ENCODE data around the gene RUVBL1.

- TF ChIP-seq RARB (CRISPR knock-in tag; IDR thresholded peaks at IDR 0.05) = no peak
- TF ChIP-seq ZNF565 (CRISPR knock-in tag; conservative IDR thresholded peaks at IDR 0.05; ENCODE audit: low read depth) = no peak
- no peak for TF ChIP-seq TCF4 (CRISPR knock-in tag; IDR thresholded peaks at IDR 0.05; ENCODE audit: borderline replicate concordance)
Measured at GRCh38 chr3:128050597-128050996, 73.0 kb downstream of the RUVBL1 start.

Data from SK-N-SH treated with all-trans-retinoic acid at 6 μM for 48 hours (cell line).